ENCODE results near the gene MAPRE2.

Gene MAPRE2

GRCh38 chr18:35040988-35041814, at the start of gene MAPRE2:
TSS of gene MAPRE2 (plus strand) at chr18:35041413. CDS start at chr18:35041540, 127 bp downstream.
- TF ChIP-seq CTCF (IDR thresholded peaks at IDR 0.05; ENCODE audit: borderline replicate concordance, control extremely low read depth, extremely low read depth, insufficient read depth, missing control alignments): no peak
- in situ Hi-C loops (cut with MboI; ENCODE audit: low sequenced_read_pairs, unreplicated experiment): no loop called here

GRCh38 chr18:34991561-34991960, 49.7 kb upstream of the MAPRE2 start:
- in situ Hi-C loops (cut with MboI; ENCODE audit: low sequenced_read_pairs, unreplicated experiment): no loop called here
- TF ChIP-seq CTCF (IDR thresholded peaks at IDR 0.05; ENCODE audit: borderline replicate concordance, control extremely low read depth, extremely low read depth, insufficient read depth, missing control alignments): no peak
- DNase-seq (ENCODE audit: low spot score): no peak

More at GRCh38 chr18:35040988-35041814, at the start of gene MAPRE2:
- peak; percentile 98 for DNase-seq (ENCODE audit: low spot score)

GRCh38 chr18:34993289-34993688, 47.9 kb upstream of the MAPRE2 start:
- in situ Hi-C loops (cut with MboI; ENCODE audit: low sequenced_read_pairs, unreplicated experiment): no loop called here
- no peak for DNase-seq (ENCODE audit: low spot score)
- TF ChIP-seq CTCF (IDR thresholded peaks at IDR 0.05; ENCODE audit: borderline replicate concordance, control extremely low read depth, extremely low read depth, insufficient read depth, missing control alignments): no peak

- DNase-seq (ENCODE audit: low spot score): no peak
- in situ Hi-C loops (cut with MboI; ENCODE audit: low sequenced_read_pairs, unreplicated experiment): no loop called here
- no peak for TF ChIP-seq CTCF (IDR thresholded peaks at IDR 0.05; ENCODE audit: borderline replicate concordance, control extremely low read depth, extremely low read depth, insufficient read depth, missing control alignments)
Observed at GRCh38 chr18:34995746-34996145, 45.5 kb upstream of the MAPRE2 start.

GRCh38 chr18:34998661-34999060, 42.6 kb upstream of the MAPRE2 start:
- in situ Hi-C loops (cut with MboI; ENCODE audit: low sequenced_read_pairs, unreplicated experiment): no loop called here
- no peak for DNase-seq (ENCODE audit: low spot score)
- TF ChIP-seq CTCF (IDR thresholded peaks at IDR 0.05; ENCODE audit: borderline replicate concordance, control extremely low read depth, extremely low read depth, insufficient read depth, missing control alignments): no peak

- no peak for DNase-seq (ENCODE audit: low spot score)
- TF ChIP-seq CTCF (IDR thresholded peaks at IDR 0.05; ENCODE audit: borderline replicate concordance, control extremely low read depth, extremely low read depth, insufficient read depth, missing control alignments): no peak
- in situ Hi-C loops (cut with MboI; ENCODE audit: low sequenced_read_pairs, unreplicated experiment): loop anchor here (10.0 kb wide), 2 partner anchors 145 to 355 kb away; no protein-coding TSS in a partner anchor
Observed at GRCh38 chr18:34999756-35000289, 41.4 kb upstream of the MAPRE2 start.
